Stimulated activated naive CD4-positive, alpha-beta T cell treated with Interleukin-2 at 50 U/mL for 16 hours (primary cell): ENCODE measurements around the gene KCND2.

ENCODE experiments used
- DNase-seq: peaks from one replicate; lab custom pipeline; 2025; lab: John Stamatoyannopoulos, UW

KCND2 gene

GRCh38 chr7:120703585-120704240 lies 430.7 kb downstream of the KCND2 start:
- DNase-seq: no peak

- DNase-seq: no peak
Observed at GRCh38 chr7:120709252-120709971, 436.4 kb downstream of the KCND2 start.

GRCh38 chr7:120709972-120710320 lies 437.0 kb downstream of the KCND2 start:
- DNase-seq: no peak

DNA sequence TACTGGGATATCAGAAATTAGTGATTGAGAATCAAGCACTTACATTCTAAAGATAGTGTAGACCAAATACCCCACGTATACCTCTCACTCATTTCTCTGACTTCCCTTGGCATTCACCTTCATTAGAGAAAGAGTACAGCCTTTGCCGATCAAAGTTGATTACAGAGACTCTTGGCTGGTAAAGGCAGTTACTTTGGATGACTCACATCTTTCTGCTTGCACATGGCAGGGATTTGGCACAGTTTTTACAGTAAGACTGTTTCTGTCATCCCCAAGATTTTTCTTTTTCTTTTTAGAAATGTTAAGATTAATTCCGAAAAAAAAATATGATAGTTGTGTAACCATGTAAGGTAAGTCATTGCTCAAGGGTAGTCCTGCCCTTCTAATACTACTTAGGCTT lies 442.0 kb downstream of the KCND2 start:
- no peak for DNase-seq

DNA sequence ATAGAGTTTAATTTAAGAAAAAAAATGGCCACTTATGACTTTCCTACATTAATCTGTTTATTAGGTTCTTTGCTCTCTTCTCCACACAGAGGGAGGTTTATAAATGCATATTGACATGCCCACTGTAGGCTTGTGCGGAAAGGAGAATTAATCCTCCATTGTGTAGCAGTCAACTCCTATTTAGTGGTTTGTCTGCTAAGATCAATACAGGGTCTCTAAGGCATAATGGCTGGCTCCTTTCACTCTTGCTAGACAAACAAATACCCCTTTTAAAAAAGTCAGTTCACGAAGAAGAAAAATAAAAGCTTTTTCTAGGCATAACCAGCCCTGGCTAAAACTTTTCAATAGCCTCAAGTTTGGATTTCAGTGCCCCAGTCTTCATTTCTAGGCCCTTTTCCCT lies 443.3 kb downstream of the KCND2 start:
- no peak for DNase-seq

DNA sequence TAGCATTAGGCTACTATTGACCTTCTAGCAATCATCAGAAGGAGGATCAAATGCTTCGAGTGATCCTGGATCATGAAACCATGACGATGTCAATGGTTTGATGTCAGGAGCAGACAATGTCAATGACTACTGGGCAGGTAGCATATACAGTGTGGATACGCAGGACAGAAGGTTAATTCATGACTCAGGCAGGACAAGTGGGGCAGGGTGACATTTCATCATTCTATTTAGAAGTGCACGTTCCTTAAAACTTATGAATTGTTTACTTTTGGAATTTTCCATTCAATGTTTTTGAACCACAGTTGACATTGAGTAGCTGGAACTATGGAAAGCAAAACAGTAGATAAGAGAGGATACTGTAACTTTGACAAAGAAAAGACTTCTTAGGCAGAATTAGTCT lies 444.2 kb downstream of the KCND2 start:
- no peak for DNase-seq

GRCh38 chr7:120718361-120718760 lies 445.4 kb downstream of the KCND2 start:
- no peak for DNase-seq

DNA sequence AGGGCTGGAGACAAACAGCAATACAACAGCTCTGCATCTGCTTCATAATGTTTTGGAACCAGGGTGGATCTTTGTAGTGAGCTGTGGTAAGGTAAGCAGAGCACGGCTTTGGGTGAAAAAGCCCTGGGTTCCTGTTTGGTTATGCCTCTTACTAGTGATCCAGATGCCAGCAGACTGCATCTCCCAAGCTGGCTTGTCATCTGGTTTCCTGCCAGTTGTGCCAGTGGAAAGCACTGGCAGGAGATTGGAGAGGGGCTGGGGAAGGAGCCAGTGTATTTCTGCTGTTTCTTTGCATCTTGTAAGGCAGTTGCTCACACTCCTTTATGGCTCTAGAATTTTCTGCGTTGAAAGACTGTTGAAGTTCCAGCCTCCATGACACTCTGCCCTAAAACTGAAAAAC lies 447.3 kb downstream of the KCND2 start:
- no peak for DNase-seq

DNA sequence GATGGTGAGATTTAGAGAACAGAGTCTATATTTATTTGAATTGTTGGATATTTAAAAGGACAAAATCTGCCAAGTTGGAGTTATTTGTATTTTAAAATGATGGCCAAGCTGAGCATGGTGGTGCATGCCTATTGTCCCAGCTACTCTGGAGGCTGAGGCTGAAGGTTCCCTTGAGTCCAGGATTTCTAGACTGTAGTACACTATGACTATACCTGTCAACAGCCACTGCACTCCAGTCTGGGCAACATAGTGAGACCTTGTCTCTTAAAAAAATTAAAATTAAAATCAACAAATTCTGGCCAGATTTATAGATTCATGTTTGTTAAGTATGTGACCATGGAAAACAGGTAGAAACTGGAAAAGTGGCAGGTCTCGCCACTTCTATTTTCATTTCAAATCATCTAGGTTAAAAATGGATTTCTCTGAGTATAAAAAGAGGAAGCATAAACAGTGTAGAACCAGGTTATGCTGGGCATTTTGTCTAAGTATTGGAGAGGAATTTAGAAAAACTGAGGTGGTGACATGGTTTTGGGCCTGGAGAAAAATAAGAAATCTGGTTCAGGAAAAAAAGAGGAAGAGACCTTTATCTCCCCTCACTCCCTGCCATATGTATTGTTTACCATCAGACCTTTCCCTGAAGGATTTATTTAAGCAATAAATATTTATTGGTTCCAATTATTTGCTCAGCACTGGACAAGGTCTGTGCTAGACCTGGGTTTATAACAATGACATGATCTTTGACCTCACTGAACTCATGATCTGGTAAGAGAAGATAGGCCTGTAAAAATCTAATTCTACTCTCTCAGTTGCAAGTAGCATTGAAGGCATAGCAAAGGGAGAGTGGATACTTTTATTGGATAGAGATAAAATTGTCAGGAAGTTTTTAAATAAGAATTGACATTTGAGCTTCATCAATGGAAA lies 450.8 kb downstream of the KCND2 start:
- DNase-seq: no peak

DNA sequence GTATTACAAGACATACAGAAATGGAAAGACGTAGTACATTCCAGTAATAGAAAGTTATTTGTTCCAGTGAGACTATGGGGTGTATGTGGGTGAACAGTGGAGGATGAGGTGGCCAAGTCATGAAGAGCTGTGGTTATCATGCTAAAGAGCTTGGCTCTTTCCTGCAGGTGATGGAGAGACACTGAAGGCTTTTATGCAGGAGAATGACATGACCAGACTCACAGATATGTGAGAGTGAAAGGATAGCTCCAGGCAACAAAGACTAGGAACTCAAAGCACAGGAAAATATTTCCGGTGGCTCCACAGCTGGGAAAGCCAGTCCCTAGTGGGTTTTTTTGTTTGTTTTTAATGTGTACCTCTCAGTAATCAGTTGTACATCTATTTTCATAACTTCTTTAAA lies 451.5 kb downstream of the KCND2 start:
- no peak for DNase-seq

DNA sequence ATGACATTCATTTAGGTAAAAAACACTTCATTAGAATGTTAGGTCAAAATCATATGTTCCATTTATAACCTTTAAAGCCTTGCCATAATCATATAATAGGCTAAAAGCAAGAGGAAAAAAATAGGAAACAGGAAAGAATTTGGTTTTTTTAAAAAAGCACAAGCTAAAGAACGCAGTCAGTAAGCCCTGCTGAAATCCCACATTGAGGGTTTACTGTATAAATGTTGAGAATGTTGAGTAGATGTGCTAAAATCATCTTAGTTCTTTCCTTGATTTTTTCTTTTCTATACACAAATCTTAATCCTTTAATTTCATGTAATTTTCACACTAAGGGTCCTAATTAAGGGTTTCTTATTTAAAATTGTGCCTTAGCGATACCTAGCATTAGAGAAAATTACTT lies 452.0 kb downstream of the KCND2 start:
- DNase-seq: no peak

DNA sequence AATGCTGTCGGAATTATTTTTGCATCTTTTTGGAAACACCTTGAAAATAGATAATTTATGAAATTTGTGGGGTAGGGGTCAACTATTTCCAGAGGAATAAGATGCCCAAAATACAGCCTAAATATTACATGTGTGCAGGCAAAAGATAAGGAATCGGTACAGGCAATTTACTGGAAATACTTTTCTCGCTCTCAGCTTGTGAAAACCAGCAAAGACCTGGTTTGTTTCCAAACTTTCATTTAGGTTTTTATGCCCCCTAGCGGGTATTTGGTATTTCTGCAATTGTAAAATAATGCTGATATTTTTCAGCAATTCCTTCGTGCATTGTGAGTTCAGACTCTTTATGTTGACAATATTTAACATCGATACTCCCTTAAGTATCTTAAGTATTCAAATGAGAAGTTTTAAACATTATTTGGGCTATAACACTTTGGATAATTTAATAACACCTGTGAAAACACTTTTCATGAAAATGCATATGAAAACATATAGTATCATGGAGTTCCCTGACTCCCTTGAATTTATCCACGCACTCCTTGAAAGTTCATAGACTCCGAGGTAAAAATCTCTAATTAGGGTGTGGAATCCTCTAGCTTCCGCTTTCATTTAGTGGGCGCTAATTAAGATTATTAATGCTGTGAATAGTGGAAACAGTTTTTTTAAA lies 452.5 kb downstream of the KCND2 start:
- DNase-seq: no peak

DNA sequence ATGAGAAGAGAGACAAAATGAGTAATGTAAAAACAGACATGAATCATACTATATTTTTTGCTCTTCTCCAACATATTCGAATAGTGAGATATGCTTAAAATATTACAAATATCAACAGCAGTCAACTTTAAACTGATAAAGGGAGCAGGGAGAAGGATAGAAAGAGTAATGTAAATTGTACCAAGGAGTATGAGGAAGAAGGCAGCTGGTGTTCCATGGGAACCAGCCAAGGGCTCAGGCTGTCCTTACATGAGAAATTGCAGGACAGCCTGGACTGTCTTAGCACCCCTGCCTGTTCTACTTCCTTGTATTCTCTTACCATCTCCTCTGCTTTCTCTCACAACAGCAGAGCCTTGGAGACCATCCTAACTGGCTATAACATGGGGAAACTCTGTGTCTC lies 456.3 kb downstream of the KCND2 start:
- no peak for DNase-seq

- no peak for DNase-seq
Observed at GRCh38 chr7:120731271-120731670, 458.3 kb downstream of the KCND2 start.

DNA sequence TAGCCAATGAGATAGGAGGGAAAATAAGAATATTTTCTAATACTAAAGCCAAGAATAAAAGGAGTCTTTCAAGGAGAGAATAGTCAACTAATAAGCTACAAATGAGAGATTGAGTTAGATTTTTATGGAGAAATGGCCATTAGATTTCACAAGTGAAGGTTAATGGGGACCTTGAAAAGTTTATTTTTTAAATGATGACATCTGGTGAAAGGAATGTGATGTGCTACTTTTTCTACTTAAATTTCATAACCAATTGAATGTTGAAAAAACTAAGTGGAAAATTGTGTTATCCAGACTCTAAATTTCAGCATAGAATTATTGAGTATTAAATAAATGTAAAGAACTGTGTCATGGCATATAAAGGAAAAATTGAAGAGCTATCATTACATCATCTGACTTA lies 459.3 kb downstream of the KCND2 start:
- no peak for DNase-seq

GRCh38 chr7:120733143-120733542 lies 460.2 kb downstream of the KCND2 start:
- no peak for DNase-seq

DNA sequence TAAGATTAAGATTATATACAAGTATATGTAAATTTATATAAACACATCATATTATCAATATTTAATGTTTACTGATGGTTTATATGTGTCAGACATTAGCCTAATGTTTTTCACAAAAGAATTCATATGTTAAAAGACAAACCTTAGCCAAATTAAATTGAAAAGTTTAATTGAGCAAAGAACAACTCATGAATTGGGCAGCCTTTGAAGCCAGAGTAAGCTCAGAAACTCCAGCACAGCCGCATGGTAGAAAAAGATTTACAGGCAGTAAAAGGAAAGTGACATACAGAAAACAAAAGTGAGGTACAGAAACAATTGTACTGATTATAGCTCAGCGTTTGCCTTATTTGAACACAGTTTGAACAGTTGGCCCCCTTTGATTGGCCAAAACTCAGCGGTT lies 460.9 kb downstream of the KCND2 start:
- DNase-seq: no peak

DNA sequence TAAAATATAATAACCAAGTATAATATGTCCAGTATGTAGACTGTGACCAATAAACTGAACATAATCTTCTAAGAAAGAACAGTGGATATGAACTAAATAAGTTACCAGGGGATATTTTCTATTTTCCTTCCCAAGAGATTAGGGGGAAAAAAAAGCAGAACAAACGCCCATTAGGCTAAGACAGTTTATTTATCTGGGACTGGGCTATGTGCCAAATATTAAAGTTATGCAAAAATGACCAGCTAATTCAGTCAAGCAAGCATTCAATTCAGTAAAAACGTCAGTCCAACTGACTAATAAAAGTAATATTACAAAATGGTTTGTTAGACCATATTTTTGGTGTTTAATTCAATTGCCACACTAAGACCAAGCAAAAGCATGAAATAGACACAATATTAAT lies 462.8 kb downstream of the KCND2 start:
- no peak for DNase-seq

- no peak for DNase-seq
Observed at GRCh38 chr7:120738816-120739215, 465.8 kb downstream of the KCND2 start.

DNA sequence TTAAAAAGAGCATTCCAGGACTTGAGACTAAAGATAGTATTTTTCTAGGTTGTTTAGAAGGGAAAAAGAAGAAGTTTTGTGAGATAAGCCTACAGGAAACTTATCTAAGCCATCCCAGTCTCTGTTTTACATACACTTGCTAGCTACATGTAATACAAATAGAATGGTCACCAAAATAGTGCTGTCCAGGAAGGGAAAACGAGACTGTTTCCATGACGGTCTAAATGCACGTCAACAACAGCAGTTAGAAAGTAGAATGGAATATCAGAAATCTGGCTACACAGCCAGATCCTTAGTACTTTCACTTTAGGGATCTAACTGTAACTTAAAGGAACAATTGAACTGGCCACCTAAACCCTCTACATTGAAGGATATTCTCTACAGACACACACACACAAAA lies 467.4 kb downstream of the KCND2 start:
- DNase-seq: no peak

DNA sequence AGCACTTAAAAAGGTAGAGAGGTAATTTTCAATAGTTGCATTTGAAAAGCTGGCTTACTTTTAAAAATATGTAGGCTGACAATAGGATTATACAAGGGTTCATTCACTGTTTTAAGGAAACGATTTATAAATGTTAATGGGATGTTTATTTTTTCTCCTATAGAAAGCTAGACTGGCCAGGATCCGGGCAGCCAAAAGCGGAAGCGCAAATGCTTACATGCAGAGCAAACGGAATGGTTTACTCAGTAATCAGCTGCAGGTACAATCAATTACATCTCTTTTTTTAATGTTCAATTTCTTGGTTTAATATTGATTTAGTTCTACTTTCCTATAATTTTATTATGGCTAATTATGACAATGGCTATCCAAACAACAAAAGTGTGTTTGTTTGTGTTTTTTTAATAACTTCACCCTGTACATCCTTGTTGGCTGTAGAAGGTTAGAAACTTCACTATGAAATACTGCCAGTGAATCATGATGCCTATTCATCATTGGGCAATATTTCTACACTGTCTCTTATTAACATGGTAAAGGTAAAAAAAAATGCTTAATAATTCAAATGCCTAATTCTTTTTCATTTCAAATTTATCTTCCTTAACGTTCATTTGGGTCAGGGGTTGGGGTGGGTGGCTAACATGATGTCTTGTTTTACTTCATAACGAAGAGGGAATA lies 468.5 kb downstream of the KCND2 start:
- DNase-seq: no peak

GRCh38 chr7:120742372-120742771 lies 469.4 kb downstream of the KCND2 start:
- no peak for DNase-seq
